Panc1 (cell line): Measurements from ENCODE around the gene HNRNPAB.

Experiments used
- CTCF ChIP-seq: fragments of 450-650 bp; IDR thresholded peaks from 2 replicates; pipeline ENCODE4 v1.5.1; 2017; ENCODE audit warnings: mild to moderate bottlenecking
- POLR2AphosphoS5 ChIP-seq: IDR thresholded peaks from 2 replicates; pipeline ENCODE4 v1.6.1; 2012; ENCODE audit warnings: mild to moderate bottlenecking, low read depth, low read length, moderate library complexity
- REST ChIP-seq, 2 experiments: IDR thresholded peaks; 2 replicates each; pipeline ENCODE4 v1.6.1; 2011 to 2012; ENCODE audit warnings: low read depth in 2 of 2, control low read depth in 1 of 2, low read length in 1 of 2, mild to moderate bottlenecking in 1 of 2, moderate library complexity in 1 of 2; ENCODE audit not compliant: insufficient read depth in 1 of 2
- SIN3A ChIP-seq: IDR thresholded peaks from 2 replicates; pipeline ENCODE4 v1.6.1; 2012; ENCODE audit warnings: low read depth, mild to moderate bottlenecking, low read length, moderate library complexity, borderline replicate concordance; ENCODE audit not compliant: insufficient read depth
- TCF7L2 ChIP-seq: IDR thresholded peaks from 2 replicates; pipeline ENCODE4 v1.6.1; 2011; ENCODE audit warnings: mild to moderate bottlenecking, low read depth, low read length, inconsistent platforms

- TF ChIP-seq POLR2AphosphoS5: peak; percentile 53
- TF ChIP-seq REST (IDR thresholded peaks at IDR 0.05; ENCODE audit: insufficient read depth in 1 of 2, low read depth in 2 of 2, low read length in 1 of 2): no peak
- no peak for TF ChIP-seq CTCF
- no peak for TF ChIP-seq TCF7L2
- no peak for TF ChIP-seq SIN3A
Observed at GRCh38 chr5:178232124-178232919, 28.0 kb downstream of the HNRNPAB start, which contains the start of gene PHYKPL.
